H9 (cell line): ENCODE data around the gene DACH1. TPM values are rescaled to one million over a fixed set of nuclear protein-coding genes. Genes with fewer than 3 reads are reported as not detected.

ENCODE experiments used
- DNase-seq: peaks from one replicate; pipeline ENCODE4 v3.0.0-alpha.2; 2017
- H2AFZ ChIP-seq: one replicate; pipeline ENCODE4 v1.6.1; 2013; ENCODE audit warnings: mild to moderate bottlenecking, low read length, control low read depth, moderate library complexity
- H2AK5ac ChIP-seq: 2 replicates; pipeline ENCODE4 v1.6.1; 2013; ENCODE audit warnings: low read length, control low read depth, mixed read lengths; ENCODE audit not compliant: insufficient read length
- H2BK120ac ChIP-seq: one replicate; pipeline ENCODE4 v1.6.1; 2013; ENCODE audit warnings: low read depth, mild to moderate bottlenecking, low read length, control low read depth, inconsistent platforms; ENCODE audit not compliant: poor library complexity, severe bottlenecking
- H2BK12ac ChIP-seq: 2 replicates; pipeline ENCODE4 v1.6.1; 2013; ENCODE audit warnings: low read length, control low read depth, mixed read lengths, low read depth; ENCODE audit not compliant: insufficient read length
- H2BK15ac ChIP-seq: 2 replicates; pipeline ENCODE4 v1.6.1; 2013; ENCODE audit warnings: low read depth, low read length, control low read depth
- H2BK20ac ChIP-seq: one replicate; pipeline ENCODE4 v1.6.1; 2013; ENCODE audit warnings: low read depth, mild to moderate bottlenecking, low read length, control low read depth, inconsistent platforms; ENCODE audit not compliant: poor library complexity, severe bottlenecking
- H2BK5ac ChIP-seq: 2 replicates; pipeline ENCODE4 v1.6.1; 2013; ENCODE audit warnings: low read length, control low read depth, mixed read lengths; ENCODE audit not compliant: insufficient read length
- H3K14ac ChIP-seq: 2 replicates; pipeline ENCODE4 v1.6.1; 2013; ENCODE audit warnings: low read length, control low read depth; ENCODE audit not compliant: insufficient read depth
- H3K18ac ChIP-seq: 2 replicates; pipeline ENCODE4 v1.6.1; 2013; ENCODE audit warnings: low read depth, mild to moderate bottlenecking, mixed read lengths, low read length, control low read depth; ENCODE audit not compliant: insufficient read length
- H3K23ac ChIP-seq: 2 replicates; pipeline ENCODE4 v1.6.1; 2013; ENCODE audit warnings: low read length, control low read depth, mixed read lengths, low read depth; ENCODE audit not compliant: insufficient read length
- H3K23me2 ChIP-seq: 2 replicates; pipeline ENCODE4 v1.6.1; 2013; ENCODE audit warnings: low read depth, mild to moderate bottlenecking, mixed read lengths, low read length, control low read depth; ENCODE audit not compliant: insufficient read length, poor library complexity, severe bottlenecking
- H3K27ac ChIP-seq: 2 replicates; pipeline ENCODE4 v1.5.1; 2013; ENCODE audit warnings: low read length, control low read depth, mixed read lengths, low read depth; ENCODE audit not compliant: insufficient read length
- H3K27me3 ChIP-seq: 2 replicates; pipeline ENCODE4 v1.6.1; 2013; ENCODE audit warnings: low read length, control low read depth, inconsistent platforms; ENCODE audit not compliant: insufficient read depth
- H3K4ac ChIP-seq: 2 replicates; pipeline ENCODE4 v1.6.1; 2013; ENCODE audit warnings: low read depth, mild to moderate bottlenecking, control low read depth, inconsistent platforms, low read length, moderate library complexity
- H3K4me1 ChIP-seq: 2 replicates; pipeline ENCODE4 v1.6.1; 2013; ENCODE audit warnings: low read length, control low read depth, inconsistent platforms; ENCODE audit not compliant: insufficient read depth
- H3K4me2 ChIP-seq: 2 replicates; pipeline ENCODE4 v1.6.1; 2013; ENCODE audit warnings: low read length, control low read depth, mixed read lengths; ENCODE audit not compliant: insufficient read length, insufficient read depth
- H3K56ac ChIP-seq: 2 replicates; pipeline ENCODE4 v1.6.1; 2013; ENCODE audit warnings: low read depth, mild to moderate bottlenecking, mixed read lengths, low read length, control low read depth; ENCODE audit not compliant: insufficient read length
- H3K79me1 ChIP-seq: 2 replicates; pipeline ENCODE4 v1.6.1; 2013; ENCODE audit warnings: low read depth, mild to moderate bottlenecking, moderate library complexity, low read length, control low read depth, inconsistent platforms; ENCODE audit not compliant: insufficient read depth, poor library complexity, severe bottlenecking
- H3K79me2 ChIP-seq: 2 replicates; pipeline ENCODE4 v1.6.1; 2013; ENCODE audit warnings: low read length, control low read depth, inconsistent platforms; ENCODE audit not compliant: insufficient read depth
- H3K9ac ChIP-seq: 2 replicates; pipeline ENCODE4 v1.6.1; 2013; ENCODE audit warnings: low read length, control low read depth, mixed read lengths; ENCODE audit not compliant: insufficient read length; ENCODE audit errors: extremely low read depth
- H3K9me3 ChIP-seq: one replicate; pipeline ENCODE4 v1.6.1; 2013; ENCODE audit warnings: low read depth, low read length, inconsistent platforms; ENCODE audit not compliant: control insufficient read depth
- H3T11ph ChIP-seq: one replicate; pipeline ENCODE4 v1.6.1; 2013; ENCODE audit warnings: mild to moderate bottlenecking, low read length, control low read depth, inconsistent platforms
- H4K20me1 ChIP-seq: one replicate; pipeline ENCODE4 v1.6.1; 2013; ENCODE audit not compliant: control insufficient read depth, insufficient read length, insufficient read depth
- H4K5ac ChIP-seq: 2 replicates; pipeline ENCODE4 v1.6.1; 2013; ENCODE audit warnings: low read depth, mild to moderate bottlenecking, mixed read lengths, low read length, control low read depth; ENCODE audit not compliant: insufficient read length
- H4K8ac ChIP-seq: replicated peaks from 2 replicates; pipeline ENCODE4 v1.6.1; 2013; ENCODE audit warnings: low read length, control low read depth, mixed read lengths, low read depth; ENCODE audit not compliant: insufficient read length
- H4K91ac ChIP-seq: 2 replicates; pipeline ENCODE4 v1.6.1; 2013; ENCODE audit warnings: low read depth, mild to moderate bottlenecking, moderate library complexity, mixed read lengths, low read length, control low read depth; ENCODE audit not compliant: insufficient read length
- H3K27ac Mint-ChIP-seq, 3 experiments: 2 replicates in 2 of 3; 3 replicates in 1 of 3; pipeline ENCODE4 v1.8.0; 2020 to 2021; ENCODE audit warnings: mixed read lengths in 3 of 3, mild to moderate bottlenecking in 1 of 3, moderate library complexity in 1 of 3
- H3K27me3 Mint-ChIP-seq: 2 replicates; pipeline ENCODE4 v1.8.0; 2021; ENCODE audit warnings: low read depth, mild to moderate bottlenecking, moderate library complexity, mixed read lengths
- H3K36me3 Mint-ChIP-seq, 3 experiments: 2 replicates in 2 of 3; 3 replicates in 1 of 3; pipeline ENCODE4 v1.8.0; 2020 to 2021; ENCODE audit warnings: low read depth in 3 of 3, mixed read lengths in 3 of 3; ENCODE audit not compliant: insufficient read depth in 1 of 3
- H3K4me1 Mint-ChIP-seq, 2 experiments: 2 replicates each; pipeline ENCODE4 v1.8.0; 2020; ENCODE audit warnings: mixed read lengths in 2 of 2
- H3K4me3 Mint-ChIP-seq, 2 experiments: 2 replicates in 1 of 2; 3 replicates in 1 of 2; pipeline ENCODE4 v1.8.0; 2020 to 2021; ENCODE audit warnings: mild to moderate bottlenecking in 2 of 2, mixed read lengths in 2 of 2, moderate library complexity in 1 of 2
- H3K9me3 Mint-ChIP-seq, 2 experiments: 2 replicates in 1 of 2; 3 replicates in 1 of 2; pipeline ENCODE4 v1.8.0; 2020; ENCODE audit warnings: mild to moderate bottlenecking in 2 of 2, mixed read lengths in 2 of 2, moderate library complexity in 1 of 2
- CTCF ChIP-seq: fragments of 200-600 bp; sonication (generic); conservative IDR thresholded peaks from 3 replicates; pipeline ENCODE4 v1.8.0; 2021; ENCODE audit warnings: antibody characterized with exemption, mild to moderate bottlenecking
- WGBS: extraction: QIAGEN DNeasy Blood & Tissue Kit; methylation state at CpG from one replicate; pipeline ENCODE4 v1.1.7; 2013; ENCODE audit warnings: missing lambda C conversion rate, low lambda C conversion rate, mixed read lengths; ENCODE audit not compliant: insufficient read length; ENCODE audit errors: extremely low coverage; 5-methylcytosine and 5-hydroxymethylcytosine counted together
- total RNA-seq: library from RNA; stranded (reverse); gene quantifications from 2 replicates; pipeline ENCODE4 v1.2.1, GENCODE V29; 2021

The DACH1 gene
- total RNA-seq, 1 experiment from 2014 or later: not detected

- Histone ChIP-seq H3K14ac (no peak overlapping the region), H4K91ac (no peak overlapping the region), H2AK5ac (no peak overlapping the region), H2BK120ac (no peak overlapping the region), H3K18ac (no peak overlapping the region), H3K23me2 (no peaks in the 10 kb centered on the region), H4K5ac (no peak overlapping the region), H2BK12ac (no peak overlapping the region), H4K20me1 (no peaks in the 10 kb centered on the region), H3K4ac (no peak overlapping the region), H3K4me1 (no peaks in the 10 kb centered on the region), H2BK15ac (no peak overlapping the region), H3K4me2 (no peak overlapping the region), H2BK5ac (no peak overlapping the region), H2BK20ac (no peak overlapping the region), H3K9me3 (no peaks in the 10 kb centered on the region), H3K27ac (no peak overlapping the region), H3T11ph (no peak overlapping the region), H4K8ac (no peak overlapping the region), H3K23ac (no peak overlapping the region), H2AFZ (no peak overlapping the region), H3K9ac (no peak overlapping the region), H3K79me1 (no peaks in the 10 kb centered on the region), H3K27me3 (no peaks in the 10 kb centered on the region), H3K56ac (no peak overlapping the region), H3K79me2 (no peaks in the 10 kb centered on the region)
- TF ChIP-seq CTCF: no peak
- Mint-ChIP-seq H3K4me3 (no peak overlapping the region), H3K36me3 (no peaks in the 10 kb centered on the region), H3K4me1 (peaks cover 5 to 10% of the 10 kb centered on the region in 2 experiments), H3K27me3 (no peaks in the 10 kb centered on the region), H3K27ac (no peak overlapping the region), H3K9me3 (no peaks in the 10 kb centered on the region)
- WGBS: no CpG with 5 or more reads among the region's 1 CpG
- DNase-seq: no peak
These were observed 115.9 kb downstream of the DACH1 start for GRCh38 chr13:71751073-71751472.
